ENCODE data around the gene RIGI. TPM values are rescaled to one million over a fixed set of nuclear protein-coding genes. Genes with fewer than 3 reads are reported as not detected.
A peak's percentile ranks its signal among the peaks of the same experiment; 100 is the strongest.

The RIGI gene
- total and polyA plus RNA-seq, 9 of the 15 experiments (the other 6 are each of a cell fraction or from before 2014, with no cell fraction given) = 0.27 to 1.1 (median 0.54) TPM

DNA sequence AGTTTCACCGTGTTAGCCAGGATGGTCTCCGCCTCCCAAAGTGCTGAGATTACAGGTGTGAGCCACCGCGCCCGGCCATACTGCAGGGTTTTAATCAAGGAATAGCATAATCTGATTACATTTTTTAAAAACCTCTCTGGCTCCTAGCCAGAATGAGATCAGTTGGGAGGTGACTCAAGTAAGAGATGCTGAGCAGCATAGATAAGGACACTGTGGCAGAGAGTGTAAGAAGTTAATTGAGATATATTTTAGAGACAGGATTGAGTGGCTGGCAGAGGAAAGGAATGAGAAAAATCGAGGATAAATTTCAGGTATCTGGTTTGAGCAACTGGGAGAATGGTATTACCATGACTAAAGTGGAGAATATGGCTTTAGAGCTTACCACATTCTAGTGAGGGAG, 7.3 kb upstream of the RIGI start (continued):
- no peak for TF ChIP-seq MAZ (CRISPR knock-in tag; conservative IDR thresholded peaks at IDR 0.05 in 1 of 2, IDR thresholded peaks at IDR 0.05 in 1 of 2)
- no peak for TF ChIP-seq NCOA6 (IDR thresholded peaks at IDR 0.05)
- TF ChIP-seq STAT5A (IDR thresholded peaks at IDR 0.05; ENCODE audit: borderline replicate concordance, low read length) = peak; percentile 48; the same call in 1 of the 2 replicates
- TF ChIP-seq, protein P1, sequence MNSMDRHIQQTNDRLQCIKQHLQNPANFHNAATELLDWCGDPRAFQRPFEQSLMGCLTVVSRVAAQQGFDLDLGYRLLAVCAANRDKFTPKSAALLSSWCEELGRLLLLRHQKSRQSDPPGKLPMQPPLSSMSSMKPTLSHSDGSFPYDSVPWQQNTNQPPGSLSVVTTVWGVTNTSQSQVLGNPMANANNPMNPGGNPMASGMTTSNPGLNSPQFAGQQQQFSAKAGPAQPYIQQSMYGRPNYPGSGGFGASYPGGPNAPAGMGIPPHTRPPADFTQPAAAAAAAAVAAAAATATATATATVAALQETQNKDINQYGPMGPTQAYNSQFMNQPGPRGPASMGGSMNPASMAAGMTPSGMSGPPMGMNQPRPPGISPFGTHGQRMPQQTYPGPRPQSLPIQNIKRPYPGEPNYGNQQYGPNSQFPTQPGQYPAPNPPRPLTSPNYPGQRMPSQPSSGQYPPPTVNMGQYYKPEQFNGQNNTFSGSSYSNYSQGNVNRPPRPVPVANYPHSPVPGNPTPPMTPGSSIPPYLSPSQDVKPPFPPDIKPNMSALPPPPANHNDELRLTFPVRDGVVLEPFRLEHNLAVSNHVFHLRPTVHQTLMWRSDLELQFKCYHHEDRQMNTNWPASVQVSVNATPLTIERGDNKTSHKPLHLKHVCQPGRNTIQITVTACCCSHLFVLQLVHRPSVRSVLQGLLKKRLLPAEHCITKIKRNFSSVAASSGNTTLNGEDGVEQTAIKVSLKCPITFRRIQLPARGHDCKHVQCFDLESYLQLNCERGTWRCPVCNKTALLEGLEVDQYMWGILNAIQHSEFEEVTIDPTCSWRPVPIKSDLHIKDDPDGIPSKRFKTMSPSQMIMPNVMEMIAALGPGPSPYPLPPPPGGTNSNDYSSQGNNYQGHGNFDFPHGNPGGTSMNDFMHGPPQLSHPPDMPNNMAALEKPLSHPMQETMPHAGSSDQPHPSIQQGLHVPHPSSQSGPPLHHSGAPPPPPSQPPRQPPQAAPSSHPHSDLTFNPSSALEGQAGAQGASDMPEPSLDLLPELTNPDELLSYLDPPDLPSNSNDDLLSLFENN (IDR thresholded peaks at IDR 0.05; ENCODE audit: low read depth in 2 of 2, low read length in 2 of 2) = no peak
- no peak for TF ChIP-seq MED1 (CRISPR knock-in tag; IDR thresholded peaks at IDR 0.05; ENCODE audit: borderline replicate concordance)
- no peak for TF ChIP-seq CXXC5 (CRISPR knock-in tag; IDR thresholded peaks at IDR 0.05)
- peak; percentile 69 for TF ChIP-seq TAL1 (IDR thresholded peaks at IDR 0.05)
- TF ChIP-seq TCFL5 (CRISPR knock-in tag; conservative IDR thresholded peaks at IDR 0.05) = no peak
- TF ChIP-seq, protein P2, sequence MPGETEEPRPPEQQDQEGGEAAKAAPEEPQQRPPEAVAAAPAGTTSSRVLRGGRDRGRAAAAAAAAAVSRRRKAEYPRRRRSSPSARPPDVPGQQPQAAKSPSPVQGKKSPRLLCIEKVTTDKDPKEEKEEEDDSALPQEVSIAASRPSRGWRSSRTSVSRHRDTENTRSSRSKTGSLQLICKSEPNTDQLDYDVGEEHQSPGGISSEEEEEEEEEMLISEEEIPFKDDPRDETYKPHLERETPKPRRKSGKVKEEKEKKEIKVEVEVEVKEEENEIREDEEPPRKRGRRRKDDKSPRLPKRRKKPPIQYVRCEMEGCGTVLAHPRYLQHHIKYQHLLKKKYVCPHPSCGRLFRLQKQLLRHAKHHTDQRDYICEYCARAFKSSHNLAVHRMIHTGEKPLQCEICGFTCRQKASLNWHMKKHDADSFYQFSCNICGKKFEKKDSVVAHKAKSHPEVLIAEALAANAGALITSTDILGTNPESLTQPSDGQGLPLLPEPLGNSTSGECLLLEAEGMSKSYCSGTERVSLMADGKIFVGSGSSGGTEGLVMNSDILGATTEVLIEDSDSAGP (CRISPR knock-in tag; IDR thresholded peaks at IDR 0.05) = no peak
- TF ChIP-seq FOXM1 (IDR thresholded peaks at IDR 0.05; ENCODE audit: low read depth) = 0 out of 2 replicates have a peak, but pooled peaks have one; percentile 42
- no peak for TF ChIP-seq FOXM1 (CRISPR knock-in tag; IDR thresholded peaks at IDR 0.05; ENCODE audit: low read depth)
- no peak for TF ChIP-seq TCF7 (IDR thresholded peaks at IDR 0.05; ENCODE audit: borderline replicate concordance)
- TF ChIP-seq, protein P3, sequence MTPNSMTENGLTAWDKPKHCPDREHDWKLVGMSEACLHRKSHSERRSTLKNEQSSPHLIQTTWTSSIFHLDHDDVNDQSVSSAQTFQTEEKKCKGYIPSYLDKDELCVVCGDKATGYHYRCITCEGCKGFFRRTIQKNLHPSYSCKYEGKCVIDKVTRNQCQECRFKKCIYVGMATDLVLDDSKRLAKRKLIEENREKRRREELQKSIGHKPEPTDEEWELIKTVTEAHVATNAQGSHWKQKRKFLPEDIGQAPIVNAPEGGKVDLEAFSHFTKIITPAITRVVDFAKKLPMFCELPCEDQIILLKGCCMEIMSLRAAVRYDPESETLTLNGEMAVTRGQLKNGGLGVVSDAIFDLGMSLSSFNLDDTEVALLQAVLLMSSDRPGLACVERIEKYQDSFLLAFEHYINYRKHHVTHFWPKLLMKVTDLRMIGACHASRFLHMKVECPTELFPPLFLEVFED (CRISPR knock-in tag; conservative IDR thresholded peaks at IDR 0.05) = no peak
- peak; percentile 94 for TF ChIP-seq NFIC (IDR thresholded peaks at IDR 0.05)
- no peak for TF ChIP-seq SOX6 (IDR thresholded peaks at IDR 0.05)
- TF ChIP-seq POLR3G (IDR thresholded peaks at IDR 0.05; ENCODE audit: extremely low read depth, insufficient read length, insufficient replicate concordance) = no peak
- no peak for TF ChIP-seq ZNF324 (CRISPR knock-in tag; IDR thresholded peaks at IDR 0.05)
- TF ChIP-seq KLF16 (IDR thresholded peaks at IDR 0.05) = peak; percentile 43; the same call in 1 of the 2 replicates
- TF ChIP-seq, protein P4, sequence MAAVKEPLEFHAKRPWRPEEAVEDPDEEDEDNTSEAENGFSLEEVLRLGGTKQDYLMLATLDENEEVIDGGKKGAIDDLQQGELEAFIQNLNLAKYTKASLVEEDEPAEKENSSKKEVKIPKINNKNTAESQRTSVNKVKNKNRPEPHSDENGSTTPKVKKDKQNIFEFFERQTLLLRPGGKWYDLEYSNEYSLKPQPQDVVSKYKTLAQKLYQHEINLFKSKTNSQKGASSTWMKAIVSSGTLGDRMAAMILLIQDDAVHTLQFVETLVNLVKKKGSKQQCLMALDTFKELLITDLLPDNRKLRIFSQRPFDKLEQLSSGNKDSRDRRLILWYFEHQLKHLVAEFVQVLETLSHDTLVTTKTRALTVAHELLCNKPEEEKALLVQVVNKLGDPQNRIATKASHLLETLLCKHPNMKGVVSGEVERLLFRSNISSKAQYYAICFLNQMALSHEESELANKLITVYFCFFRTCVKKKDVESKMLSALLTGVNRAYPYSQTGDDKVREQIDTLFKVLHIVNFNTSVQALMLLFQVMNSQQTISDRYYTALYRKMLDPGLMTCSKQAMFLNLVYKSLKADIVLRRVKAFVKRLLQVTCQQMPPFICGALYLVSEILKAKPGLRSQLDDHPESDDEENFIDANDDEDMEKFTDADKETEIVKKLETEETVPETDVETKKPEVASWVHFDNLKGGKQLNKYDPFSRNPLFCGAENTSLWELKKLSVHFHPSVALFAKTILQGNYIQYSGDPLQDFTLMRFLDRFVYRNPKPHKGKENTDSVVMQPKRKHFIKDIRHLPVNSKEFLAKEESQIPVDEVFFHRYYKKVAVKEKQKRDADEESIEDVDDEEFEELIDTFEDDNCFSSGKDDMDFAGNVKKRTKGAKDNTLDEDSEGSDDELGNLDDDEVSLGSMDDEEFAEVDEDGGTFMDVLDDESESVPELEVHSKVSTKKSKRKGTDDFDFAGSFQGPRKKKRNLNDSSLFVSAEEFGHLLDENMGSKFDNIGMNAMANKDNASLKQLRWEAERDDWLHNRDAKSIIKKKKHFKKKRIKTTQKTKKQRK (IDR thresholded peaks at IDR 0.05; ENCODE audit: borderline replicate concordance, low read depth, low read length) = no peak
- TF ChIP-seq NEUROD1 (IDR thresholded peaks at IDR 0.05; ENCODE audit: borderline replicate concordance, low read depth, low read length, partially characterized antibody) = no peak
